Muscle layer of colon (tissue), 2 donors: ENCODE results near the gene FAM217B.

Experiments
- H3K27ac ChIP-seq: one replicate; pipeline ENCODE4 v1.7.0; 2013; ENCODE audit warnings: low read depth, mild to moderate bottlenecking, low read length, moderate library complexity
- H3K27me3 ChIP-seq, 2 donors: one replicate each; pipeline ENCODE4 v1.7.0; 2013; ENCODE audit warnings: low read length in 2 of 2, mild to moderate bottlenecking in 2 of 2; ENCODE audit not compliant: insufficient read depth in 2 of 2, control insufficient read depth in 1 of 2
- H3K36me3 ChIP-seq: one replicate; pipeline ENCODE4 v1.7.0; 2013; ENCODE audit warnings: mild to moderate bottlenecking, low read length; ENCODE audit not compliant: insufficient read depth
- H3K4me1 ChIP-seq: one replicate; pipeline ENCODE4 v1.7.0; 2013; ENCODE audit warnings: mild to moderate bottlenecking, low read length; ENCODE audit not compliant: insufficient read depth
- H3K4me3 ChIP-seq, 2 donors: one replicate each; pipeline ENCODE4 v1.7.0; 2013; ENCODE audit warnings: low read length in 2 of 2, low read depth in 1 of 2, mild to moderate bottlenecking in 1 of 2, moderate library complexity in 1 of 2
- H3K9ac ChIP-seq: one replicate; pipeline ENCODE4 v1.7.0; 2013; ENCODE audit warnings: low read length
- H3K9me3 ChIP-seq: one replicate; pipeline ENCODE4 v1.7.0; 2013; ENCODE audit warnings: mild to moderate bottlenecking, low read length
- donor health status: abdominal sarcoma.
- donor health status: Adenocarcinoma of cecum.

The FAM217B gene

GRCh38 chr20:59925899-59926298, 14.3 kb upstream of the FAM217B start:
- no peaks in the 10 kb centered on the region for H3K36me3 ChIP-seq
- no peaks in the 10 kb centered on the region for H3K9me3 ChIP-seq
- no peak overlapping the region for H3K4me3 ChIP-seq
- no peak overlapping the region for H3K27ac ChIP-seq
- no peaks in the 10 kb centered on the region for H3K27me3 ChIP-seq
- no peak overlapping the region for H3K9ac ChIP-seq
- H3K4me1 ChIP-seq: no peaks in the 10 kb centered on the region

GRCh38 chr20:59931511-59932312, 8.5 kb upstream of the FAM217B start:
- no peak overlapping the region for H3K4me3 ChIP-seq
- no peak overlapping the region for H3K27ac ChIP-seq
- H3K9ac ChIP-seq: no peak overlapping the region
- no peaks in the 10 kb centered on the region for H3K27me3 ChIP-seq
- peaks cover 7% of the 10 kb centered on the region for H3K4me1 ChIP-seq
- H3K36me3 ChIP-seq: no peaks in the 10 kb centered on the region
- no peaks in the 10 kb centered on the region for H3K9me3 ChIP-seq

GRCh38 chr20:59932616-59933295, 7.4 kb upstream of the FAM217B start:
- Histone ChIP-seq H3K27ac (no peak overlapping the region), H3K4me1 (peaks cover 16% of the 10 kb centered on the region), H3K36me3 (no peaks in the 10 kb centered on the region), H3K4me3 (no peak overlapping the region), H3K27me3 (no peaks in the 10 kb centered on the region), H3K9me3 (no peaks in the 10 kb centered on the region), H3K9ac (no peak overlapping the region)

GRCh38 chr20:59933296-59933848, 6.8 kb upstream of the FAM217B start, which contains the start of gene SYCP2:
Gene SYCP2 (minus strand): TSS chr20:59933637. CDS start chr20:59922413, 11,224 bp downstream.
- Histone ChIP-seq H3K27me3 (no peaks in the 10 kb centered on the region), H3K36me3 (no peaks in the 10 kb centered on the region), H3K9me3 (no peaks in the 10 kb centered on the region), H3K4me3 (peak within 1 kb of the TSS; percentile 54 to 68), H3K4me1 (peaks cover 22% of the 10 kb centered on the region), H3K9ac (no peak within 1 kb of the TSS), H3K27ac (peak within 1 kb of the TSS; percentile 63)

- H3K4me1 ChIP-seq: peaks cover 29% of the 10 kb centered on the region
- H3K36me3 ChIP-seq: no peaks in the 10 kb centered on the region
- H3K9ac ChIP-seq: no peak overlapping the region
- no peaks in the 10 kb centered on the region for H3K9me3 ChIP-seq
- no peaks in the 10 kb centered on the region for H3K27me3 ChIP-seq
- H3K4me3 ChIP-seq: peak overlapping the region; percentile 54 to 68
- H3K27ac ChIP-seq: peak overlapping the region; percentile 63
These were observed 6.2 kb upstream of the FAM217B start for GRCh38 chr20:59933849-59934585.

GRCh38 chr20:59935457-59936185, 4.6 kb upstream of the FAM217B start:
- Histone ChIP-seq H3K36me3 (no peaks in the 10 kb centered on the region), H3K27ac (no peak overlapping the region), H3K4me3 (no peak overlapping the region), H3K27me3 (no peaks in the 10 kb centered on the region), H3K9ac (no peak overlapping the region), H3K4me1 (peaks cover 33% of the 10 kb centered on the region), H3K9me3 (no peaks in the 10 kb centered on the region)

- H3K36me3 ChIP-seq: no peaks in the 10 kb centered on the region
- H3K4me1 ChIP-seq: peaks cover 38% of the 10 kb centered on the region
- H3K27ac ChIP-seq: no peak overlapping the region
- no peak overlapping the region for H3K9ac ChIP-seq
- H3K9me3 ChIP-seq: no peaks in the 10 kb centered on the region
- H3K27me3 ChIP-seq: no peaks in the 10 kb centered on the region
- H3K4me3 ChIP-seq: no peak overlapping the region
These were observed 3.8 kb upstream of the FAM217B start for GRCh38 chr20:59936409-59936808.

- Histone ChIP-seq H3K27me3 (no peaks in the 10 kb centered on the region), H3K9ac (no peak overlapping the region), H3K4me3 (no peak overlapping the region), H3K4me1 (peaks cover 45% of the 10 kb centered on the region), H3K36me3 (peaks cover 2% of the 10 kb centered on the region), H3K27ac (no peak overlapping the region), H3K9me3 (no peaks in the 10 kb centered on the region)
These were observed 3.0 kb upstream of the FAM217B start for GRCh38 chr20:59937150-59937549.

GRCh38 chr20:59938221-59938620, 2.0 kb upstream of the FAM217B start:
- Histone ChIP-seq H3K9me3 (no peaks in the 10 kb centered on the region), H3K27ac (no peak overlapping the region), H3K4me3 (peak overlapping the region in 1 of 2 donors; percentile 51), H3K36me3 (peaks cover 13% of the 10 kb centered on the region), H3K4me1 (peaks cover 47% of the 10 kb centered on the region), H3K9ac (no peak overlapping the region), H3K27me3 (no peaks in the 10 kb centered on the region)

- Histone ChIP-seq H3K4me3 (peak overlapping the region in 1 of 2 donors; percentile 51), H3K9me3 (no peaks in the 10 kb centered on the region), H3K9ac (no peak overlapping the region), H3K27ac (no peak overlapping the region), H3K4me1 (peaks cover 47% of the 10 kb centered on the region), H3K27me3 (no peaks in the 10 kb centered on the region), H3K36me3 (peaks cover 17% of the 10 kb centered on the region)
These were observed 1.5 kb upstream of the FAM217B start for GRCh38 chr20:59938696-59939051.
